Testis (tissue), 3 donors: ENCODE measurements around the gene MAGOHB. TPM values are rescaled to one million over a fixed set of nuclear protein-coding genes. Genes with fewer than 3 reads are reported as not detected.
A peak's percentile ranks its signal among the peaks of the same experiment; 100 is the strongest.

ENCODE experiments used
- DNase-seq: peaks from one replicate; pipeline ENCODE4 v3.0.0-alpha.2; 2019
- H3K27ac ChIP-seq, 2 donors: fragments of 200-600 bp; sonication (generic); one replicate each; pipeline ENCODE4 v1.5.1; 2019
- H3K27me3 ChIP-seq: fragments of 200-600 bp; sonication (generic); one replicate; pipeline ENCODE4 v1.5.1; 2019
- H3K36me3 ChIP-seq: fragments of 200-600 bp; sonication (generic); one replicate; pipeline ENCODE4 v1.5.1; 2017; ENCODE audit warnings: low read depth; ENCODE audit errors: missing control alignments
- H3K4me1 ChIP-seq: fragments of 200-600 bp; sonication (generic); one replicate; pipeline ENCODE4 v1.5.1; 2019
- H3K4me3 ChIP-seq, 2 donors: fragments of 200-600 bp; sonication (generic); one replicate each; pipeline ENCODE4 v1.5.1; 2017 to 2019
- H3K9me3 ChIP-seq: fragments of 200-600 bp; sonication (generic); one replicate; pipeline ENCODE4 v1.5.1; 2017
- CTCF ChIP-seq, 3 experiments: fragments of 450-650 bp in 2 of 3; fragments of 200-600 bp in 1 of 3; sonication (generic) in 1 of 3; IDR thresholded peaks; one replicate each; pipeline ENCODE4 v1.5.1; 2016 to 2019; ENCODE audit warnings: antibody characterized with exemption in 3 of 3, mild to moderate bottlenecking in 2 of 3, moderate library complexity in 1 of 3
- POLR2A ChIP-seq: fragments of 450-650 bp; IDR thresholded peaks from one replicate; pipeline ENCODE4 v1.6.1; 2017; ENCODE audit warnings: antibody characterized with exemption, mild to moderate bottlenecking, moderate library complexity
- WGBS, 2 donors: methylation state at CpG; one replicate each; pipeline ENCODE4 v1.1.5; 2018; 5-methylcytosine and 5-hydroxymethylcytosine counted together
- intact Hi-C: fragments of 100-400 bp; cut with DNase I; formaldehyde crosslinking; loops from one replicate; pipeline ENCODE4 v1.15.1; 2023; ENCODE audit warnings: low total_unique reads
- polyA plus RNA-seq: library from polyadenylated mRNA; stranded (reverse); fragments of 350-450 nt; fragmentation: Illumina TruSeq; extraction: RNeasy Lipid Tissue Mini Kit (QIAGEN cat#74804); gene quantifications from one replicate; pipeline ENCODE4 v1.2.3, GENCODE V29; 2014; ENCODE audit warnings: low read depth, low replicate concordance; ENCODE audit not compliant: insufficient read depth
- total RNA-seq, 2 donors: library from RNA; depleted of rRNA; stranded (reverse); fragments of >200 nt; gene quantifications; one replicate each; pipeline ENCODE4 v1.2.3, GENCODE V29; 2016

MAGOHB gene
- total and polyA plus RNA-seq, 3 donors from 2014 or later = 16.1 to 20.5 (median 16.7) TPM

DNA sequence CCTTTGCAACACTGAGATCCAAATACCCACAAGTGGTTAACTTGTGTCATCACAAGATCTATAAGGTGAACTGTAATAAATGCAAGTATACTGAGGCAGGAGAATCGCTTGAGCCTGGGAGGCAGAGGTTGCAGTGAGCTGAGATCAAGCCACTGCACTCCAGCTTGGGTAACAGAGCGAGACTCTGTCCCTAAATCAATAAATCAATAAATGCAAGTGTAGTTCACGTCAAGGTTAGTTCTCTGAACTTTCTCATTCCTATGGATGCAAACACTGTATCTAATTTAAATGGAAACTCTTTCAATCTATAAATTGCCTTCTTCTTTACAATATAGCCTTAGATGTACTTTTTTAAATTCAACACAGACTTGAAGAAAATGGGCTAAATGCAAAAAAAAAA, 3.2 kb downstream of the MAGOHB start:
- 84 to 88% methylated on average over 3 of the region's 3 CpGs for WGBS, 2 donors
- Histone ChIP-seq H3K4me1 (peaks cover 7% of the 10 kb centered on the region), H3K27ac (no peak overlapping the region), H3K9me3 (no peaks in the 10 kb centered on the region), H3K36me3 (no peaks in the 10 kb centered on the region), H3K4me3 (no peak overlapping the region), H3K27me3 (no peaks in the 10 kb centered on the region)
- intact Hi-C loops = loop anchor here (10.0 kb wide), 1 partner anchor 115 kb away; the partner anchor contains the start of gene YBX3
- TF ChIP-seq CTCF (IDR thresholded peaks at IDR 0.05) (no peak), POLR2A (no peak)
- DNase-seq = no peak

- Histone ChIP-seq H3K4me3 (no peak overlapping the region), H3K36me3 (no peaks in the 10 kb centered on the region), H3K4me1 (peaks cover 7% of the 10 kb centered on the region), H3K27me3 (no peaks in the 10 kb centered on the region), H3K9me3 (no peaks in the 10 kb centered on the region), H3K27ac (no peak overlapping the region)
- WGBS, 2 donors = 83 to 85% methylated on average over 3 of the region's 3 CpGs
- no peak for TF ChIP-seq POLR2A
- peak in 1 of 3 experiments; percentile 23 for TF ChIP-seq CTCF (IDR thresholded peaks at IDR 0.05)
- intact Hi-C loops = no loop called here
- DNase-seq = no peak
Observed at GRCh38 chr12:10607885-10608458, 5.4 kb downstream of the MAGOHB start.

- 73 to 88% methylated on average over 2 of the region's 2 CpGs for WGBS, 2 donors
Observed at GRCh38 chr12:10601860-10602259, 11.5 kb downstream of the MAGOHB start.

DNA sequence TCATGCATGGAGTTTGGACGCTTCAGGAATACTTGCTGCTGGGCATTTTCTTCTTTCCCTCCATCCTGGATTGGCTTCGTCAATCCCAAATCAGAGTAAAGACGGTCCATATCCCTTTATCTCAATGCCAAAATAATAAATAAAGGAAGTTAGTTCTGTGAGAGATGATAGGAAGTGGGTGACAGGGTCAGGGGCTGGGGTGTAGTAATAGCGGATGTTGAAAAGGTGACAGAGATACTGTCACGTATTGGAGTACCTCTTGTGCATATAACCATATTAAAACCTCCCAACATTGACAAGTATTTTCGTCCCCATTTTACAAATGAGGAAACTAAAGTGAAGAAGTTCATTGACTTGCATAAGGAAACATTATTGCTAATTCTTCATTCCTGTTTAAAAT, 12.4 kb downstream of the MAGOHB start:
- 86 to 92% methylated on average over 6 of the region's 6 CpGs for WGBS, 2 donors
- Histone ChIP-seq H3K4me1 (no peaks in the 10 kb centered on the region), H3K27me3 (no peaks in the 10 kb centered on the region), H3K4me3 (no peak overlapping the region), H3K9me3 (no peaks in the 10 kb centered on the region), H3K36me3 (no peaks in the 10 kb centered on the region), H3K27ac (no peak overlapping the region)
- DNase-seq = no peak
- intact Hi-C loops = no loop called here
- TF ChIP-seq CTCF (IDR thresholded peaks at IDR 0.05) (no peak), POLR2A (no peak)

More at GRCh38 chr12:10601860-10602259, 11.5 kb downstream of the MAGOHB start:
- no peak for DNase-seq
- no peaks in the 10 kb centered on the region for H3K9me3 ChIP-seq
- H3K4me1 ChIP-seq = no peaks in the 10 kb centered on the region
- intact Hi-C loops = no loop called here
- H3K27ac ChIP-seq = no peak overlapping the region
- H3K27me3 ChIP-seq = no peaks in the 10 kb centered on the region
- no peak overlapping the region for H3K4me3 ChIP-seq
- TF ChIP-seq POLR2A (no peak), CTCF (IDR thresholded peaks at IDR 0.05) (no peak)
- H3K36me3 ChIP-seq = no peaks in the 10 kb centered on the region

DNA sequence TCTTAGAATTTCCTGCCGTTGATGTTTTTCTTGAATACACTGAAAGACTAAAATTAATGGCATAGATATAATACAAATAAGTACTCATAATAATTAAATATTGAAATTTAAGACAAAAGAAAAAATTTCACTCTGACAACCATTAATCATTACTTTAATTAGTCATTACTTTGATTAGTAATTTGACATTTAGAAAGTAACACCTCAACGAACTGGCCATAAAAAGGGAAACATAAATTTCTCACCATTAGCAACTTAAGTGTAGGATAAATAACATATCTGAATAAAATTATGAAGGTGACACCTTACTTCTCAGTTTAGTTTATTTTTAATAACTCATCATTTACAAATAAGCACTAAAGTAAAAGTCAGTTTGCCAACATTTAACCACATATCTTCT, 17.5 kb downstream of the MAGOHB start:
- 79 to 81% methylated on average over 2 of the region's 2 CpGs for WGBS, 2 donors
- no peaks in the 10 kb centered on the region for H3K9me3 ChIP-seq

More for the DNA sequence above, 17.5 kb downstream of the MAGOHB start:
- Histone ChIP-seq H3K4me1 (no peaks in the 10 kb centered on the region), H3K36me3 (no peaks in the 10 kb centered on the region), H3K27me3 (no peaks in the 10 kb centered on the region), H3K27ac (no peak overlapping the region), H3K4me3 (no peak overlapping the region)
- intact Hi-C loops = no loop called here
- no peak for DNase-seq
- TF ChIP-seq CTCF (IDR thresholded peaks at IDR 0.05) (no peak), POLR2A (no peak)
